Measurements from ENCODE around the gene TOX2.

The TOX2 gene

DNA sequence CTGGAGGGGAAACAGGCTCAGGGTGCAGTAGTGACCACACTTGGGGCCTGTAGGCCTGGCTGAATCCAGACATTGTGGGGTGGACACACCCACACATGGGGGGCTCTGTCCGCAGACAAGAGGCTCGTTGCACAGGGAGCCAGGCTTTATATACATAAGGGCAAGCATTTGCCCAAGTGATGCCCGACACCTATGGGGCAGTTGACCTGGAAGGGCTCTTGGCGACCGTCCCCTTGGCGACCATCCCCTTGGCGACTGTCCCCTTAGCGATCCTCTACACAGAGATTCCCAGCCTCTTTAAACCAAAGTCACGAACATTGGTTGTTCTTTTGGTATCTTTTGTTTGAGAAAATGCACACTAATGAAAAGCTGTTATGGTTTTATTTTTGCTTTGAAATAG, 2.7 kb downstream of the TOX2 start:
- no peak overlapping the region for H3K27ac Mint-ChIP-seq
- H3K9me3 Mint-ChIP-seq: peaks cover 18% of the 10 kb centered on the region
- peaks cover 3% of the 10 kb centered on the region for H3K36me3 Mint-ChIP-seq (ENCODE audit: low read depth)
- peaks cover 12% of the 10 kb centered on the region for H3K4me1 Mint-ChIP-seq
- H3K27me3 Mint-ChIP-seq (ENCODE audit: low read depth, poor library complexity): peaks cover 96% of the 10 kb centered on the region
- no peak for DNase-seq
- H3K4me3 Mint-ChIP-seq: no peak overlapping the region
- TF ChIP-seq CTCF (IDR thresholded peaks at IDR 0.05): no peak

DNA sequence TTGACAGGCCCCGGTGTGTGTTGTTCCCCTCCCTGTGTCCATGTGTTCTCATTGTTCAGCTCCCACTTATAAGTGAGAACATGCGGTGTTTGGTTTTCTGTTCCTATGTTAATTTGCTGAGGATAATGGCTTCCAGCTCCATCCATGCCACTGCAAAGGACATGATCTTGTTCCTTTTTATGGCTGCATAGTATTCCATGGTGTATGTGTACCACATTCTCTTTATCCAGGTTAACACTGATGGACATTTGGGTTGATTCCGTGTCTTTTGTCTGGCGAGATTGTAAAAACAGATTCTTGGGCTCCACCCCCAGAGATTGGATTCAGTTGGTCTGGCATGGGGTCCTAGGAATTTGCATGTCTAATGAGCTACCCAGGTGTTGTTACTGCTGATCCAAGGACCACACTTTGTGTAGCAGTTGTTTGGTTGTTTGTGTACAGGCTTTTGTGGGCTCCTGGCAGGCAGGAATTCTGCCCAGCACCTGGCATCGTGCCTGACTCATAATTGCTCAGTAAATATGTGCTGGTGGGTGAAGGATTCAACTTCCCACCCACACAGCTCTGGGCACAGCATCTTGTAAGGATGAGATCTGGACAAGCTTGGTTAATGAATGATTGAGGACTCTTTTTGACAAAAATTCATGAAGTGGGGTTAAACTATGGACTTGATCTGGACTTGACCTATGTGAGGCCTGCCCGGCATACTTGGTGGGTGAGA, 5.2 kb downstream of the TOX2 start:
- no peak for TF ChIP-seq CTCF (IDR thresholded peaks at IDR 0.05)
- no peaks in the 10 kb centered on the region for H3K36me3 Mint-ChIP-seq (ENCODE audit: low read depth)
- peaks cover 12% of the 10 kb centered on the region for H3K4me1 Mint-ChIP-seq
- no peak for DNase-seq
- no peak overlapping the region for H3K4me3 Mint-ChIP-seq
- no peaks in the 10 kb centered on the region for H3K9me3 Mint-ChIP-seq
- H3K27me3 Mint-ChIP-seq (ENCODE audit: low read depth, poor library complexity): peaks cover 97% of the 10 kb centered on the region
- no peak overlapping the region for H3K27ac Mint-ChIP-seq

GRCh38 chr20:43920797-43921196, 6.1 kb downstream of the TOX2 start:
- DNase-seq: no peak
- Mint-ChIP-seq H3K4me3 (no peak overlapping the region), H3K4me1 (peaks cover 6% of the 10 kb centered on the region), H3K9me3 (no peaks in the 10 kb centered on the region), H3K27me3 (ENCODE audit: low read depth, poor library complexity) (peaks cover 97% of the 10 kb centered on the region), H3K27ac (no peak overlapping the region), H3K36me3 (ENCODE audit: low read depth) (no peaks in the 10 kb centered on the region)
- no peak for TF ChIP-seq CTCF (IDR thresholded peaks at IDR 0.05)

DNA sequence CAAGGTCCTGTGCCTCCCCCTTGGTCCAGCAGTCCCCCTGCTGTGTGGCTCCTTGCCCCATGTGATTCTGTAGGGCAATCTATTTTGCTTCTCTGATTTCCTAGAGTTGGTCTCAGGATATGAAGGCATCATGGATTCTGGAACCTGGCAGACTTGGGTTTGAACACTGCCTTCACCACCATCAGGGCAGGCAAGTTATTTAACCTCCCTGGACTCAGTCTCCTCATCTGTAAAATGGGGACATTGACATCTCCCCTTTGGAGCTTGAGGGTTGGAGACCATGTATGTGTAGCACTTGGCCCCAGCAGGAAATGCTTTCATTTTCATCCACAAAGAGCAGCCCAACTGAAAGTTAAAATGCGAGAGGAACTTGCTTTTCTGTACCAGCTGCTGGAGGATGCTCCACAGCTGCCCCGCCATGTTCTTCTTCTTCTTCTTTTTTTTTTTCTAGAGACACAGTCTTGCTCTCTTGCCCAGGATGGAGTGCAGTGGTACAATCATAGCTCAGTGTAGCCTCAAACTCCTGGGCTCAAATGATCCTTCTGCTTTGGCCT, 6.7 kb downstream of the TOX2 start:
- Mint-ChIP-seq H3K9me3 (no peaks in the 10 kb centered on the region), H3K4me1 (peaks cover 4% of the 10 kb centered on the region), H3K36me3 (ENCODE audit: low read depth) (no peaks in the 10 kb centered on the region), H3K27ac (peak overlapping the region; percentile 51), H3K4me3 (no peak overlapping the region), H3K27me3 (ENCODE audit: low read depth, poor library complexity) (peaks cover 97% of the 10 kb centered on the region)
- TF ChIP-seq CTCF (IDR thresholded peaks at IDR 0.05): no peak
- DNase-seq: no peak

DNA sequence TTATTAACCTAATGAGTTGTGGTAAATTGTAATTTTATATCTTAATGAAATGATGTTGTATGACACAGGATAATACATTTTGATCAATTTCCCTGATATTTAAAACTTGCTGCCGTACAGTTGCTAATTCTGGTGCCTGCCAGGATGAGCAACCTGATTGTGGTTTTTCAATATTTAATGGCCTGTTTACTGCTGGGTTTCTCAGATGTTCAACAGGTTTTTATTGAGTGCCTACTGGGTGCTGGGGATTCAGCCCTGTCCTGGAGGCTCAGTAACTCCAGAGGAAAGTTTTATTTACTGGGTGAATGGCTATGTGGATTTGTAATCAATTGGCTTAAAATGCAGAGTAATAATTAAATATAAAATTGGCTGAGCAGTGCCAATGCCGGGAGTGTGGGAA, 8.0 kb downstream of the TOX2 start:
- H3K27ac Mint-ChIP-seq: no peak overlapping the region
- no peak overlapping the region for H3K4me3 Mint-ChIP-seq
- H3K36me3 Mint-ChIP-seq (ENCODE audit: low read depth): no peaks in the 10 kb centered on the region
- peaks cover 96% of the 10 kb centered on the region for H3K27me3 Mint-ChIP-seq (ENCODE audit: low read depth, poor library complexity)
- no peaks in the 10 kb centered on the region for H3K9me3 Mint-ChIP-seq
- H3K4me1 Mint-ChIP-seq: no peaks in the 10 kb centered on the region
- no peak for DNase-seq
- no peak for TF ChIP-seq CTCF (IDR thresholded peaks at IDR 0.05)

GRCh38 chr20:43923322-43923721, 8.7 kb downstream of the TOX2 start:
- no peak overlapping the region for H3K27ac Mint-ChIP-seq
- no peak for TF ChIP-seq CTCF (IDR thresholded peaks at IDR 0.05)
- no peak for DNase-seq
- no peak overlapping the region for H3K4me3 Mint-ChIP-seq
- peaks cover 96% of the 10 kb centered on the region for H3K27me3 Mint-ChIP-seq (ENCODE audit: low read depth, poor library complexity)
- peaks cover 7% of the 10 kb centered on the region for H3K4me1 Mint-ChIP-seq
- no peaks in the 10 kb centered on the region for H3K9me3 Mint-ChIP-seq
- no peaks in the 10 kb centered on the region for H3K36me3 Mint-ChIP-seq (ENCODE audit: low read depth)
